COLO668 (cell line): ENCODE results near the gene CD247.

Source experiments
- DNase-seq: peaks from one replicate; lab custom pipeline; 2025; ENCODE audit not compliant: unreplicated experiment; lab: John Stamatoyannopoulos, UW

Gene CD247

GRCh38 chr1:167440776-167441175 is 77.6 kb downstream of the CD247 start:
- no peak for DNase-seq

- DNase-seq = no peak
These were observed 78.0 kb downstream of the CD247 start for GRCh38 chr1:167440345-167440744.

- DNase-seq = peak; percentile 32
These were observed 78.9 kb downstream of the CD247 start for GRCh38 chr1:167439301-167439988.

- no peak for DNase-seq
These were observed 79.9 kb downstream of the CD247 start for GRCh38 chr1:167438171-167439138.

GRCh38 chr1:167435484-167435883 is 82.8 kb downstream of the CD247 start:
- DNase-seq = no peak

GRCh38 chr1:167434306-167434705 is 84.0 kb downstream of the CD247 start:
- DNase-seq = no peak

GRCh38 chr1:167433884-167434283 is 84.4 kb downstream of the CD247 start:
- DNase-seq = no peak

- no peak for DNase-seq
These were observed 85.5 kb downstream of the CD247 start for GRCh38 chr1:167432780-167433179.

GRCh38 chr1:167431909-167432650 is 86.2 kb downstream of the CD247 start:
- DNase-seq = no peak

- no peak for DNase-seq
These were observed 86.9 kb downstream of the CD247 start for GRCh38 chr1:167431261-167431908.

- DNase-seq = no peak
These were observed 87.5 kb downstream of the CD247 start for GRCh38 chr1:167430849-167431242.

GRCh38 chr1:167430134-167430848 is 88.0 kb downstream of the CD247 start:
- no peak for DNase-seq

- no peak for DNase-seq
These were observed 88.7 kb downstream of the CD247 start for GRCh38 chr1:167429612-167430011.

GRCh38 chr1:167428395-167428794 is 89.9 kb downstream of the CD247 start:
- DNase-seq = no peak

- DNase-seq = no peak
These were observed 90.5 kb downstream of the CD247 start for GRCh38 chr1:167427848-167428247.

- no peak for DNase-seq
These were observed 91.6 kb downstream of the CD247 start for GRCh38 chr1:167426716-167427115.

- DNase-seq = no peak
These were observed 92.8 kb downstream of the CD247 start for GRCh38 chr1:167425482-167425881.

- no peak for DNase-seq
These were observed 94.4 kb downstream of the CD247 start for GRCh38 chr1:167423684-167424619.

- DNase-seq = no peak
These were observed 97.8 kb downstream of the CD247 start for GRCh38 chr1:167420510-167420909.
